Measurements from ENCODE around the gene PPP2R5C.
"Not testable (repeated sequence)": the region's sequence is repeated elsewhere in the genome, so short reads cannot be mapped to it uniquely, and the experiment has no call there.

Gene PPP2R5C

DNA sequence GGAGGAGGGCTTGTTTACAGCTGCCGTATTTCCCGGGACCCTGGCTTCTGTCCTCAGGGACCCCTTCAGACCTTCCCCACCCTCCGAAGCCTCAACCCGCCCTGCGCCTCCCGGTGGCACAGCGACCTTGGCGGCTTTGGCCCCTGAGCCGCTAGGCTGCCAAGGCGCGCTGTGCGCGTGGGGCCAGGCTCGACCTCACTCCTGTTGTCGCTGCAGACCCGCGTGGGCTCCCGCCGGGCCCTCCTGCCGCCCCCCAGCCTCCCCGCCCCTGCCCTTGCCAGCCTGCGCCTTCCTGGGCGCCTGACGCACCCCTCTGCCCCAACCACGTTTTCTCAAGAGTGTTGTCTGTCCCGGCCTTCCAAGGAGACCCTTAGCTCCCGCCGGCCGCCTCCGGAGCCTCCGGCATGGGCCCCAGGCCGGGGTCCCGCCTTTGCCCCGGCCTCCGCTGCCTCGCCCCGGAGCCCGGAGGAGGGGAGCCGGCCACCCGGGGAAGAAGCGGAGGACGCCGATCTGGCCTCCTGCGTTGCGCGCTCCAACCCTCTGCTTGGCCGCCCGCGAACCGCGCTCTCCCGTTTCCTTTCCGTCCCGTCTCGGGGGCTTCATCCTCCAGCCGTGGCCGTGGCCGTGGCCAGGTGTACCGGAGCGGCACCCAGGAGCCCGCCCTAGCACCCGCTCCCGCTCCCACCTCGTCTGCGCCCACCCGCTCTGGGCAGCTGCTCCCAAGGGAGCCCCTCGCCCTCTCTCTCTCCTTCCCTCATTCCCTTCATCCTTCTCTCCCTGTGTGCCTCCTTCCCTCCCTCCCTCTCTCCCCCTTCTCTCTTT, 19.9 kb downstream of the PPP2R5C start:
- DNase-seq (ENCODE audit: low read depth) = peak; percentile 26

DNA sequence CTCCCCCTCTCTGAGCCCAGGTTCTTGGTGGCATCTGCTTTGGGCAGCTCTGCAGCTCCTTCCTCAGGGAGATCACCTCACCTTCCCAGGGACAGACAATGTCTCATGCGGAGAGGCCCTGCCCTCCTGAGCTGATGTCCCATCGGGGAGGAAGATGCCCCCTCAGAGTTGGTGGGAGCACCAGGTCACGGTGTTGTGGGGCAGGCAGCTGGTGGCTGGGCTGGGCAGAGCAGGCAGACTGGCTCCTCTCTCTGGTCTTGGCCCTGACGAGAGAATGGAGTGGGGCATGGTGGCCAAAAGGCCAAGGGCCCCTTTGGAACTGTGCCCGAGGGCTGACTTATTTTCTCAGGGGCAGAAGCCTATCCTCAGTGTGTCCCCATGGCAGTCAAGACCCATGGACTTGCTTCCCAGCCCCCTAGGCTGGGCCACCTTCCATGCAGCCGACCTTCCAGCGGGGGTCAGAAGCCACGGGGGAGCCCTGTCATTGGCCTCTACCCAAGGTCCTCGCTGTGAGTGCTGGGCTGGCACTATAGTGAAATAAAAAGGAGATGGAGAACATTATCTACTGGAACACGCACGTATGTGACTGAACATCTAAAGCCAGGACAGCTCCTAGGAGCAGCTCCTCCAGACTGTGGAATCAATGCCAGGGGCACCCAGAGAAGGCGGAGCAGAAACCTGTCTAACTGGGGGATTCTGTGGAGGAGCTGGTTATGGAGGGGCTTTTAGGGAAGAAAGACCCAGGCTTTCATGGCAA, 21.9 kb downstream of the PPP2R5C start:
- DNase-seq (ENCODE audit: low read depth) = no peak

DNA sequence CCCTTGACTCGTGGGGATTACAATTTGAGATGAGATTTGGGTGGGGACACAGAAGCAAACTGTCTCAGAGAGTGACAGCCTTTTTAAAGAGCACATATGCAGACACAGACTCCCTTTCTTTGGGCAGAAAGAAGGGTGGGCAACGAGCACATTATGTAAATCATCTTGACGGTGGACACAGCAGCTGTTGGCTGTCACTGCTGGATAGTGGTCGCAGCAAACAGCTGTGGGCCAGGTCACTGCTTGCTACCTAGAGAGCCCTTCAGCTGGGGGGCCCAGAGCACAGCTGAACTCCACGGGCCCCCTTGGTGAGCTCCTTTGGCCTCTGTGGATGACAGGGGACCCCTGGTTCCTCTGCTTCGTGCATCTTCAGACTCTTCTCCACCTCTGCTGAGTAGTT, 23.1 kb downstream of the PPP2R5C start:
- no peak for DNase-seq (ENCODE audit: low read depth)

GRCh38 chr14:101788016-101788635, 26.6 kb downstream of the PPP2R5C start:
- no peak for DNase-seq (ENCODE audit: low read depth)

DNA sequence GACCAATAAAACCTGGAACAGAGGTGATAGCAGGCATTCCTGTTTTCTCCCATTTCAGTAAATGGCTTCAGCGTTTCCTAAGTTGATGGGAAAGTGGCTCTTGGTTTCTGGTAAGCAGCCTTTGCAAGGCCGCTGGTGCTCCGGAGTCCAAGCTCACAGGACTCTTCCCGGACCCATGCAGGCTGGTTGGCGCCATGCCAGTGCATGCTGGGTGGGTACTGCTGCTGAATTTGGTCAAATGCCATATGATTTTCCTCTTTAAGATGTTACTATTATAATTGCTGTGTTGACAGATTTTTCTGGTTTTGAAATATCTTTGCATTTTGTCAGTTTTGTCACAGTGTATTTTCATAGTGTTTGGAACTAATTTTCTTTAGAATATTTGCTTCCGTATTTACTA, 27.7 kb downstream of the PPP2R5C start:
- DNase-seq (ENCODE audit: low read depth) = no peak

- DNase-seq (ENCODE audit: low read depth) = no peak
These were observed 28.7 kb downstream of the PPP2R5C start for GRCh38 chr14:101790232-101790631.

GRCh38 chr14:101791919-101792572, 30.5 kb downstream of the PPP2R5C start:
- DNase-seq (ENCODE audit: low read depth) = peak; percentile 88

- DNase-seq (ENCODE audit: low read depth) = no peak
These were observed 34.5 kb downstream of the PPP2R5C start for GRCh38 chr14:101796016-101796415.

- no peak for DNase-seq (ENCODE audit: low read depth)
These were observed 35.0 kb downstream of the PPP2R5C start for GRCh38 chr14:101796479-101796878.

GRCh38 chr14:101797856-101798255, 36.3 kb downstream of the PPP2R5C start:
- no peak for DNase-seq (ENCODE audit: low read depth)

GRCh38 chr14:101804373-101804772, 42.9 kb downstream of the PPP2R5C start:
- not testable (repeated sequence) for DNase-seq (ENCODE audit: low read depth)

DNA sequence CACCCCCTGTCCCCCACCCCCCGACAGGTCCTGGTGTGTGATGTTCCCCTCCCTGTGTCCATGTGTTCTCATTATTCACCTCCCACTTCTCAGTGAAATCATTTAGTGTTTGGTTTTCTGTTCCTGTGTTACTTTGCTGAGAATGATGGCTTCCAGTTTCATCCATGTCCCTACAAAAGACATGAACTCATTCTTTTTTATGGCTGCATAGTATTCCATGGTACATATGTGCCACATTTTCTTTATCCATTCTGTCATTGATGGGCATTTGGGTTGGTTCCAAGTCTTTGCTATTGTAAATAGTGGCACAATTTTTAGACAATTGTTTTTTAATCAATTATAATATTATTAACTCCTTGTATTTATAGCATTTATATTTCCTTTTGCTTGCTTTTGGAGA, 44.7 kb downstream of the PPP2R5C start:
- not testable (repeated sequence) for DNase-seq (ENCODE audit: low read depth)

GRCh38 chr14:101808020-101808641, 46.6 kb downstream of the PPP2R5C start:
- DNase-seq (ENCODE audit: low read depth) = no peak

GRCh38 chr14:101808894-101809670, 47.6 kb downstream of the PPP2R5C start:
- DNase-seq (ENCODE audit: low read depth) = no peak

DNA sequence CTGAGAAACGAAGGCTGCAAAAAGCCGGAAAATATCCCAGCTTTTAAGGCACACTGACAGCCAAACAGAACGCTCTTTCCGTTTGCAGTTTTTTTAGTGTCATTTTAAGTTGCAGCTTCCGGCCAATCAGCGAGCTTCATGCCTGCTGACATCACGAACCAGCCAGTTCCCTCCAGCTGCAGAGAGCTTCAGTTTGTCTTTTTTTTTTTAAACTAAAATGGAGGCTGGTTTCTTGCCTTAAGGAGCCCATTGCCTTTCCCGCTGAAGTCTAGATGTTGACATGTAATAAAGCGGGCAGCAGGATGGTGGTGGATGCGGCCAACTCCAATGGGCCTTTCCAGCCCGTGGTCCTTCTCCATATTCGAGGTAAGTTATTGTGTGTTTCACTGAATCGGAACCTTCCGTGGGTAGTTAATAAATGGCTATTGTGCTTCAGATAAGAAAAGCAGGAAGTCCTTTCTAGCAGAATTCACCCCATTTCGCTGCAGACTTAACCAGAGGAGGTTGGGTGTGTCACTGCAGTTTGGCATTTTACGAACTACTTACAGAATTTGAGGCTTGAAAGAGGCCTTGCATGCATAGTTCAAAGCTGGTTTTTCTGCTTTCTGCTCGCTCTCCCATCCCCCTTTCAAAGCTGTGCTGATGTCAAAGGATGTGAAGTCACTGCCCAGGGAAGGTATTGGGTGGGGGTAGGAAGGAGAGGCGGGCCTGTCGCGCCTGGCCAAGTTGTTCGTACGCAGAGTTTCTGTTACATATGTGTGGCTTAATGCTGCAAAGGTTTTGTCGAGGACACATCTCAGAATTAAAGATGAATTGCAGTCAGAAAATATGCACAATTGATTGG, 48.4 kb downstream of the PPP2R5C start:
- DNase-seq (ENCODE audit: low read depth) = peak; percentile 97

DNA sequence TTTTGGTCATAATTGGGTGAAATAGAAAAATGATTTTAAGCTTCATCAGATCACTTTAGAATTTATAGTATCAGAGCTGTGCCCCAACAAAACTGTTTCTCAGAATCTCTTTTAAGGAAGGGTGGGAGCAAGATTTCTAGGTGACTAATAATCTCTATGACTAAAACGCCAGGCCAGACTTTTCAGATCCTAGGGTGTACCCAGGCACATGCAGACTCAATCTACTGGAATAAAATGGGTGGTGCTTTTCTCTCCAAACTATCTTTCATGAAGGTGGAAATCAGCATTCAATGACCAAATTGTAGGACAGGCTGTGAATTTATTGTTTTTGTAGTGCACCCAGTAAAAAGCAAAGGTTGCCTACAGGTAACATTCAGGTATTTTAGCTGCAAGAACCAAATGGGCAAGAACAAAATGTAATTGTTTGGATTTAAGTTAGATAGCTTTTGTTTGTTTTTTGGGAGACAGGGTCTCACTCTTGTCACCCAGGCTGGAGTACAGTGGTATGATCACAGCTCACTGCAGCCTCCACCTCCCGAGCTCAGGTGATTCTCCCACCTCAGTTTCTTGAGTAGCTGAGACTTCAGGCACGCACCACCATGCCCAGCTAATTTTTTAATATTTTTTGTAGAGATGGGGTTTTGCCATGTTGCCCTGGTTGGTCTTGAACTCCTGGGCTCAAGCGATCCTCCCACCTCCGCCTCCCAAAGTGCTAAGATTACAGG, 49.5 kb downstream of the PPP2R5C start:
- DNase-seq (ENCODE audit: low read depth) = peak; percentile 40

DNA sequence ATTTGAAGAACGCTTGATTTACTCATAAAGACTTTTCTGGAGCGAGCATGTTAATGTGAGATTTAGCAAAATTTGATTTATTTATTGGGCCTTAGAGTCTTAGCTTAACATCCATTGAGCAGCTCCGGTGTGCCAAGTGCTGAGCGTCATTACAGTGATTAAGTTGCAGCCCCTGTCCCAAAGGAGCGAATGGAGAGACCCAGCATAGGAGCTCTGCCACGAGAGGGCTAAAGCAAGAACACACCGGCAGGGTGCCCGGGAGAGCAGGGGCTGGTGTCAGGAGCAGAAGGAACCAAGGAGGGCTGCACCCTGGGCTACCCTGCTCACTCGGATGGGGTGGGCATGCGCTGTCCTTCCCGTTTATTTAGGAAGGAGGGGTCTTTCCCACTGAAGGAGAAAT, 50.6 kb downstream of the PPP2R5C start:
- no peak for DNase-seq (ENCODE audit: low read depth)

GRCh38 chr14:101813171-101813759, 51.8 kb downstream of the PPP2R5C start:
- DNase-seq (ENCODE audit: low read depth) = no peak

DNA sequence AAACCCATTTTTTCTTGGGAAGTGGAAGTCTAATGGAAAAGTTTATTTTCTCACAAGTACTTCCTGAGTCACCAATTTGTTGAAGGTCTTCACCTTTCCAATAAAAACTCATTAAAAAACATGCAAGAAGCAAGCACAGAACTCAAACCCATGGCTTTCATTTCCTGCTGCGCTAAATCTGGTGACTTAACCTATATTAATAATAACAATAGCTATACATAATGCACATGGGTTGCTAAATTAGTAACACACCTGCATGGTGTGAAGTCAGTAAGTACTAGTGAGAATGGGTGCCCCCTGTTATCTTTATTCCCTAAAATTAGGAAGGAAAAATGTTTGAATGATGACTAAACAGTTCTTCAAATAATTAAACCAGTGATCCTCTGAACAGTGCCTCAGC, 52.3 kb downstream of the PPP2R5C start:
- DNase-seq (ENCODE audit: low read depth) = no peak
